D341Med (cell line): ENCODE results near the gene ECM1.

ENCODE experiments used
- DNase-seq: peaks from one replicate; pipeline ENCODE4 v3.0.0; 2012; ENCODE audit warnings: low spot score

The ECM1 gene

DNA sequence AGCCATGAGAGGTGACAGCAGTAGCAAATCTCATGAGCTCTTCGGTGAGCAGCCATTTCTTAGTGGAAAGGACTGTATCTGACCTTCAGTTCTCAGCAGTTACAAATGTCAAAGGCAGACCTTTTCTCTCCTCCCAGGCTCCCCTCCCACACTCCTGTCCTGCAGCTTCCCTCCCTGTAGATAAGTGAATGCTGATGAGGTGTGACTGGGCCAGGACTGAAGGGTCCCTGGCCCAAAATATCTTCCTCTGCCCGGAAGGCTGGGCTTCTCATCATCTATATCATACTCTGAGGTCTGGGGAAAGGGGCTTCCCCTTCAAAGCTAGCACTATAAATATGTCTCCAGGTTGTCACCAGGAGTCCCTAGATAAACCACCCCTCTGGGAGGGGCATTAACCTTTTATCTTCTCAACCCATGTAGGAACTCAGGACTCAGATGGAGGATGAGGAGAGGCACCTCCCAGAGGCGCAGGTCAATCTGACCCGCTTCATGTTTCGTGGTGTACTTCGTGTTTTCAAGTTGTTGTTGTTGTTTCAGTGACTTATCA, 37.6 kb downstream of the ECM1 start:
- no peak for DNase-seq

DNA sequence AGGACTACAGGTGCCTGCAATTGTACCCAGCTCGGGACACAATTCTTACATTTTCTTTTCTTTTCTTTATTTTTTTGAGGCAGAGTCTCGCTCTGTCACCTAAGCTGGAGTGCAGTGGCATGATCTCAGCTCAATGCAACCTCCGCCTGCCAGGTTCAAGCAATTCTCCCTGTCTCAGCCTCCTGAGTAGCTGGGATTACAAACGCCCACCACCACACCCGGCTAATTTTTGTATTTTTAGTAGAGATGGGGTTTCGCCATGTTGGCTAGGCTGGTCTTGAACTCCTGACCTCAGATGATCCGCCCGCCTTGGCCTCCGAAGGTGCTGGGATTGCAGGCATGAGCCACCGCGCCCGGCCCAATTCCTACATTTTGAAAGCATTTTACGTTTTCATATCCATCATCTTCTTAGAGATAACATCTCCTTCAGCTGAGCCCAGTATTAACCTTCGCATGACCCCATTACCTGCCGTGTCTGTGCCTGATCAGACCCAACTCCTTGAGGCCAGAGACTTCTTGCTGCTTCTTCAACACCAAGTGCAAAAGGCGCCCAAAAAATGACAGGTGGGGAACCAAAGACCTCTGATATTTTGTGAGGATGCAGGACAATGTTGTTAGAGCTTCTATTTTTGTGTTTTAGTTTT, 38.5 kb downstream of the ECM1 start:
- DNase-seq = no peak

DNA sequence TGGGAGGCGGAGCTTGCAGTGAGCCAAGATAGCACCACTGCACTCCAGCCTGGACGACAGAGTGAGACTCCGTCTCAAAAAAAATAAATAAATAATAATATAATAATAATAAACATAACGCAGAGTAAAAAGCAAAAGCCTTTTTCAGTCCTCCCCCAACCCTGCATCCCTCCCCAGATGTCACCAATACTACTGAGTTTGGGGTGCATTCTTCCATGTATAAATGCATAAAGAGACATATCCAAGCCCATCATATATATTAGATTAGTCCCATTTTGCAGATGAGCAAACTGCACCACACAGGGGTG, 40.4 kb downstream of the ECM1 start:
- DNase-seq = no peak

DNA sequence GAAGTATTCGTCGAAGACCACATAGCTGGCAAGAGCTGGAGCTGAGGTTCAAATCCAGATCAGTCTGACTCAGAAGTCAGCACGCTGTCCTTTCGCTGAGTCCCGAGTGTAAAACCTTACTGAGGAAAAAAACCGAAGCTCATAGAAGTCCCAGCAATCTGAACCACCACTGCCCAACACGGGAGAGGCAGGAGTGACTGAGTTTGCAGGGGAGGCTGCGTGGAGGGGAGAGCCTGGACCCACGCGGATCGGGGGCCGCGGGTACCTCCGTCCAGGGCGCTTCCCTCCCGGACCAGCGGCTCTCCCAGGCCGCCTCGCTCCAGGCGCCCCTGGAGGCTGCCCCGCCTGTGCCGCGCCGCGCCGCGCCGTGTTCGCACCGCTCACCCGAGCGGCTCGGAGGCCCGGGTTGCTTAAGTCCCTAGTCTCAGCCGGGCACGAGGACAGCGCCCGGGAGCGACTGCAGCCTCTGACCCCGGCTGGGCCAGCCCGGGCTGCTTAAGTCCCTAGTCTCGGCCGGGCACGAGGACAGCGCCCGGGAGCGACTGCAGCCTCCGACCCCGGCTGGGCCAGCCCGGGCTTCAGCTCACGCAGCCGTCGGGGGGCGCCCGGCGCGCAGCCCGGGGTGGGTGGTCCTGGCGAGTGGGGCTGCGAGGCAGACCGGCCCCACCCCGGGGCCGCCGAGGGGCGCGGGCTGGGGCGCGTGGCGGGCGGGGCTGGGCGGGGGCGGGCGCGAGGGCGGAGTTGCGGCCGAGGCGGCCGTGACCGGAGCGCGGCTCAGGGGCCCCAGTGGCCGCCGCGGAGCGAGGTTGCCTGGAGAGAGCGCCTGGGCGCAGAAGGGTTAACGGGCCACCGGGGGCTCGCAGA, 41.0 kb downstream of the ECM1 start, which contains the start of gene ADAMTSL4:
Gene ADAMTSL4 (plus strand): TSS at position 777 of the 864 bp plus-strand sequence. CDS start 2,881 bp downstream, outside the sequence.
- DNase-seq = peak; percentile 93

- peak; percentile 41 for DNase-seq
Measured at GRCh38 chr1:150549496-150550221, 41.8 kb downstream of the ECM1 start.

GRCh38 chr1:150550222-150551050, 42.5 kb downstream of the ECM1 start:
- DNase-seq = peak; percentile 51

DNA sequence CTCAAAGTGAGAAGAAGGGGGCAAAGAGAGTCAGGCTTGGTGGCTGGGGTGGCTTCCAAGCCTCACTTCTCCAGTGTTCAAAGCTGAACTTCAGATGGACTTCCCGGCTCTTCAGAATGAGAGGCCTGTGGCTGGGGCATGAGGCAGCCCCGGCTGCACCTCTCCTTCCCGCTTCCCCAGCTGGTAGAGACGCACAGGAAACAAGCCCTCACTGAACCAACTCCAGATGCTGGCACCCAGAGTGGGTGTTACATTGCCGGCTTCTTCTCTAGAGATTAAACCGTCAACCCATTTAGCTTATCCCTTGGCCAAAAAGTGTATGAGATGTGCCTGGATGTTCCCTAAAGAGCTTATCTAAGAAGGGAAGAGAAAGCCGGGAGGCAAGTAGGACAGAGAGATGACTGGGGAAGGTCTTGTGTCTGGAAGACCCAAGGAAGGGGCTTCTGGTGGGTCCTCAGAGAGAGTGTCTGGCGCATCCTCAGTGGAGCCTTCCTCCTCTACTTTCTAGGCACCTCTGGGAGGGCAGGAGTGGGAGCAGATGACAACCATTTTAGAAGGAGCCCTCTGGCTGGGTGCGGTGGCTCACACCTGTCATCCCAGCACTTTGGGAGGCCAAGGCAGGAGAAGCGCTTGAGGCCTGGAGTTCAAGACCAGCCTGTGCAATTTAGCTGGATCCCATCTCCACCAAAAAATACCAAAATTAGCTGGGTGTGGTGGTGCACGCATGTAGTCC, 43.3 kb downstream of the ECM1 start:
- DNase-seq = peak; percentile 50

GRCh38 chr1:150551784-150552127, 43.8 kb downstream of the ECM1 start:
- peak; percentile 28 for DNase-seq

- DNase-seq = peak; percentile 37
Measured at GRCh38 chr1:150552128-150552910, 44.4 kb downstream of the ECM1 start.

DNA sequence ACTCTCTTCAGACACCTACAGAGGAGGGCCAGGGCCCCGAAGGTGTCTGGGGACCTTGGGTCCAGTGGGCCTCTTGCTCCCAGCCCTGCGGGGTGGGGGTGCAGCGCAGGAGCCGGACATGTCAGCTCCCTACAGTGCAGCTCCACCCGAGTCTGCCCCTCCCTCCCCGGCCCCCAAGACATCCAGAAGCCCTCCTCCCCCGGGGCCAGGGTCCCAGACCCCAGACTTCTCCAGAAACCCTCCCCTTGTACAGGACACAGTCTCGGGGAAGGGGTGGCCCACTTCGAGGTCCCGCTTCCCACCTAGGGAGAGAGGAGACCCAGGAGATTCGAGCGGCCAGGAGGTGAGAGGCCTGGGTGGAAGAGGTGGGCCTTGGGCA, 45.0 kb downstream of the ECM1 start:
- peak; percentile 30 for DNase-seq

GRCh38 chr1:150553392-150554085, 45.6 kb downstream of the ECM1 start:
- DNase-seq = peak; percentile 28

DNA sequence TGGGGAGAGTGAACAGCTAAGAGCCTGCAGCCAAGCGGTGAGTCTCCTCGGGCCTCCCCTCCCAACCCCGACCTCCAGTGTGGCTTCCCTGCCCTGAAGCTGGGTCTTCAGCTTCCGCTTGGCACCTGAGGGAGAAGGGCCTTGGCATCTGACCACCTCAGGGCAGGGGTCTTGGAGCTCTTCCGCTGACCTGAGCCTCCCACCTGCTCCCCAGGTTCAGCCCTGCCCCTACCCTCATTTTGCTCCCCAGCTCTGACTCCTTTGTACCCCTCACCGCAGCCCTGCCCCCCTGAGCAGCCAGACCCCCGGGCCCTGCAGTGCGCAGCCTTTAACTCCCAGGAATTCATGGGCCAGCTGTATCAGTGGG, 46.2 kb downstream of the ECM1 start:
- peak; percentile 27 for DNase-seq

DNA sequence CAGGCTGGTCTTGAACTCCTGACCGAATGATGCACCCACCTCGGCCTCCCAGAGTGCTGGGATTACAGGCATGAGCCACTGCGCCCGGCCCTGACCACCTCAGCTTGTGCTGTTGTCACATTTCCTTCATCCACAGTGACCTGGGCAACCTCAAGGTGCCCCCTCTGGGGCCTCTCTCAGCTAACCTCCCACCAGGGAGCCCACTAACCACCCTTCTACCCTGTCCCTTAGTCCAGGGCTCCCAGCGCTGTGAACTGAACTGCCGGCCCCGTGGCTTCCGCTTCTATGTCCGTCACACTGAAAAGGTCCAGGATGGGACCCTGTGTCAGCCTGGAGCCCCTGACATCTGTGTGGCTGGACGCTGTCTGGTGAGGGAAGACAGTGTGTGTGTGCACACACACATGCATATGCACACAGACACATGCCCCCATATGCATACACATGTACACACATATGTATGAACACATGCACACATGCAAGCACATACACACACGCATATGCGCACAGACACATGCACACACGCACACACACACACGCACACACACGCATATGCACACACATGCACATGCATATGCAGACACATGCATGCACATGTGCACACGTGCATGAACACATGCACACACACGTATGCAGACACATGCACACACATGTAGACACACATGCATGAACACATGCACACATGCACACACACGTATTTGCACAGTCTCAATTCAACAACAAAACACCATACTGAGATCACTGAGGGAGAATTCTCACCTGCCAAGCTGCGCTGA, 47.5 kb downstream of the ECM1 start:
- no peak for DNase-seq

GRCh38 chr1:150555971-150556865, 48.3 kb downstream of the ECM1 start:
- DNase-seq = peak; percentile 24

DNA sequence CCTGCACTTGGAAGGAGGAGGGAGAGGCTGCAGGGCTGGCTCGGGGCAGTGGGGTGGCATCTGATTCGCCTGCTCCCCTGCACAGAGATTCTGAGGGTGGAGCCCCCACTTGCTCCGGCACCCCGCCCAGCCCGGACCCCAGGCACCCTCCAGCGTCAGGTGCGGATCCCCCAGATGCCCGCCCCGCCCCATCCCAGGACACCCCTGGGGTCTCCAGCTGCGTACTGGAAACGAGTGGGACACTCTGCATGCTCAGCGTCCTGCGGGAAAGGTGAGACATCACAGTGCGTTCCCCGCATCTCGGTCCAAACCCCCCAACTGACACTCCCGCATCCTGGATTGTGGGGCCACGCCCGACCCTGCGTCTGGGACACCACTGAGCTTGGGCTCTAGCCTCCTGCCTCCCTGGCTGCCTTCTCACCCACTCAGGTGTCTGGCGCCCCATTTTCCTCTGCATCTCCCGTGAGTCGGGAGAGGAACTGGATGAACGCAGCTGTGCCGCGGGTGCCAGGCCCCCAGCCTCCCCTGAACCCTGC, 49.2 kb downstream of the ECM1 start:
- DNase-seq = peak; percentile 22

- peak; percentile 29 for DNase-seq
Measured at GRCh38 chr1:150557813-150558212, 49.9 kb downstream of the ECM1 start.

GRCh38 chr1:150558303-150558704, 50.4 kb downstream of the ECM1 start:
- peak; percentile 21 for DNase-seq
